Liver (tissue), 9 donors: Measurements from ENCODE around the gene SMPDL3B. TPM values are rescaled to one million over a fixed set of nuclear protein-coding genes. Genes with fewer than 3 reads are reported as not detected.

Source experiments
- DNase-seq: peaks from one replicate; pipeline ENCODE4 v3.0.0-alpha.2; 2017; ENCODE audit warnings: low spot score
- H3K27ac ChIP-seq, 2 donors: one replicate each; pipeline ENCODE4 v1.7.0; 2013; ENCODE audit warnings: inconsistent platforms in 2 of 2, low read length in 2 of 2, control low read depth in 1 of 2, low read depth in 1 of 2, mild to moderate bottlenecking in 1 of 2
- H3K27me3 ChIP-seq, 4 donors: one replicate each; pipeline versions ENCODE4 v1.6.1 to v1.7.0; 2013; ENCODE audit warnings: low read length in 3 of 4, inconsistent platforms in 1 of 4, mild to moderate bottlenecking in 1 of 4, moderate library complexity in 1 of 4; ENCODE audit not compliant: control insufficient read depth in 4 of 4, insufficient read depth in 4 of 4
- H3K36me3 ChIP-seq, 4 donors: one replicate each; pipeline versions ENCODE4 v1.6.1 to v1.7.0; 2013; ENCODE audit warnings: low read length in 3 of 4, mild to moderate bottlenecking in 3 of 4, low read depth in 1 of 4, moderate library complexity in 1 of 4; ENCODE audit not compliant: control insufficient read depth in 4 of 4, insufficient read depth in 3 of 4
- H3K4me1 ChIP-seq, 4 donors: one replicate each; pipeline versions ENCODE4 v1.6.1 to v1.7.0; 2013; ENCODE audit warnings: low read length in 3 of 4, mild to moderate bottlenecking in 3 of 4, moderate library complexity in 1 of 4; ENCODE audit not compliant: control insufficient read depth in 4 of 4, insufficient read depth in 4 of 4
- H3K4me3 ChIP-seq, 3 donors: one replicate each; pipeline versions ENCODE4 v1.6.1 to v1.7.0; 2013; ENCODE audit warnings: low read length in 3 of 3, control low read depth in 1 of 3, low read depth in 1 of 3, mild to moderate bottlenecking in 1 of 3
- H3K9ac ChIP-seq, 2 donors: one replicate each; pipeline ENCODE4 v1.7.0; 2013; ENCODE audit warnings: low read length in 2 of 2, mild to moderate bottlenecking in 2 of 2, moderate library complexity in 2 of 2, control low read depth in 1 of 2, low read depth in 1 of 2
- H3K9me3 ChIP-seq, 4 donors: one replicate each; pipeline versions ENCODE4 v1.6.1 to v1.7.0; 2013; ENCODE audit warnings: low read length in 3 of 4; ENCODE audit not compliant: control insufficient read depth in 4 of 4
- ATF3 ChIP-seq: IDR thresholded peaks from 2 replicates; pipeline ENCODE4 v1.6.1; 2016; ENCODE audit warnings: antibody characterized with exemption
- CTCF ChIP-seq: fragments of 150-350 bp; IDR thresholded peaks from 2 replicates; pipeline ENCODE4 v1.5.1; 2017; ENCODE audit warnings: improper control_type of control experiment, low read depth, low read length; ENCODE audit not compliant: missing input control
- EGR1 ChIP-seq, 2 donors: IDR thresholded peaks; 2 replicates each; pipeline ENCODE4 v1.6.1; 2016 to 2018; ENCODE audit warnings: antibody characterized with exemption in 2 of 2, low read depth in 2 of 2
- FOXA1 ChIP-seq: IDR thresholded peaks from 2 replicates; pipeline ENCODE4 v1.6.1; 2016; ENCODE audit warnings: antibody characterized with exemption
- FOXA2 ChIP-seq: IDR thresholded peaks from 2 replicates; pipeline ENCODE4 v1.6.1; 2016; ENCODE audit warnings: antibody characterized with exemption
- GABPA ChIP-seq, 2 donors: IDR thresholded peaks in 1 of 2; conservative IDR thresholded peaks in 1 of 2; 2 replicates each; pipeline ENCODE4 v1.6.1; 2016; ENCODE audit warnings: antibody characterized with exemption in 2 of 2, mild to moderate bottlenecking in 1 of 2, moderate library complexity in 1 of 2
- HNF4A ChIP-seq, 2 donors: conservative IDR thresholded peaks; 2 replicates each; pipeline ENCODE4 v1.6.1; 2016; ENCODE audit warnings: antibody characterized with exemption in 2 of 2, mild to moderate bottlenecking in 2 of 2
- HNF4G ChIP-seq: IDR thresholded peaks from 2 replicates; pipeline ENCODE4 v1.6.1; 2016; ENCODE audit warnings: antibody characterized with exemption
- JUND ChIP-seq, 2 donors: IDR thresholded peaks; 2 replicates each; pipeline ENCODE4 v1.6.1; 2016; ENCODE audit warnings: antibody characterized with exemption in 2 of 2
- MAX ChIP-seq: IDR thresholded peaks from 2 replicates; pipeline ENCODE4 v1.6.1; 2016; ENCODE audit warnings: antibody characterized with exemption
- NR2F2 ChIP-seq: IDR thresholded peaks from 2 replicates; pipeline ENCODE4 v1.6.1; 2016; ENCODE audit warnings: antibody characterized with exemption
- RAD21 ChIP-seq, 2 donors: IDR thresholded peaks; 2 replicates each; pipeline ENCODE4 v1.6.1; 2016; ENCODE audit warnings: antibody characterized with exemption in 2 of 2, mild to moderate bottlenecking in 2 of 2
- REST ChIP-seq: IDR thresholded peaks from 2 replicates; pipeline ENCODE4 v1.6.1; 2016; ENCODE audit warnings: antibody characterized with exemption, mild to moderate bottlenecking
- RXRA ChIP-seq, 2 donors: IDR thresholded peaks; 2 replicates each; pipeline ENCODE4 v1.6.1; 2017 to 2018; ENCODE audit warnings: antibody characterized with exemption in 2 of 2, mild to moderate bottlenecking in 1 of 2
- SP1 ChIP-seq: IDR thresholded peaks from 2 replicates; pipeline ENCODE4 v1.6.1; 2018; ENCODE audit warnings: antibody characterized with exemption, mild to moderate bottlenecking
- TAF1 ChIP-seq: conservative IDR thresholded peaks from 2 replicates; pipeline ENCODE4 v1.6.1; 2016; ENCODE audit warnings: antibody characterized with exemption, mild to moderate bottlenecking
- YY1 ChIP-seq: IDR thresholded peaks from 2 replicates; pipeline ENCODE4 v1.6.1; 2016; ENCODE audit warnings: antibody characterized with exemption, mild to moderate bottlenecking
- ZBTB33 ChIP-seq: IDR thresholded peaks from 2 replicates; pipeline ENCODE4 v1.6.1; 2016; ENCODE audit warnings: antibody characterized with exemption
- WGBS: extraction: QIAGEN DNeasy Blood & Tissue Kit; methylation state at CpG from one replicate; pipeline ENCODE4 v1.1.7; 2013; 5-methylcytosine and 5-hydroxymethylcytosine counted together
- polyA plus RNA-seq, 2 donors: library from polyadenylated mRNA; stranded (reverse) in 1 of 2; unstranded in 1 of 2; fragments of 200-250 nt in 1 of 2; fragments of >200 nt in 1 of 2; fragmentation: Nextera tagmentation in 1 of 2; extraction: Ambion mirVana in 1 of 2; gene quantifications; one replicate each; pipeline versions ENCODE4 v1.2.1 to v1.2.3, GENCODE V29; 2013 to 2015
- total RNA-seq, 2 donors: library from RNA; depleted of rRNA; stranded (reverse); fragments of >200 nt; gene quantifications; one replicate each; pipeline ENCODE4 v1.2.3, GENCODE V29; 2014
- donor health status: healthy.
- donor health status: healthy.
- donor health status: healthy.
- donor health status: healthy.
- donor health status: healthy.

Gene SMPDL3B
- total and polyA plus RNA-seq, 4 donors = 0.24 to 0.37 (median 0.32) TPM

GRCh38 chr1:27954186-27954585 is 19.4 kb downstream of the SMPDL3B start:
- 95% methylated on average over 10 of the region's 10 CpGs for WGBS
- no peak for DNase-seq
- no peak for TF ChIP-seq TAF1
- Histone ChIP-seq H3K36me3 (no peaks in the 10 kb centered on the region), H3K9me3 (no peaks in the 10 kb centered on the region), H3K27me3 (no peaks in the 10 kb centered on the region), H3K27ac (no peak overlapping the region), H3K4me1 (peaks cover 1 to 40% (median 31%) of the 10 kb centered on the region in 4 donors), H3K4me3 (no peak overlapping the region), H3K9ac (no peak overlapping the region)

- no peaks in the 10 kb centered on the region for H3K36me3 ChIP-seq
- no peaks in the 10 kb centered on the region for H3K27me3 ChIP-seq
- DNase-seq = no peak
- H3K9ac ChIP-seq = no peak overlapping the region
- H3K4me3 ChIP-seq = no peak overlapping the region
- TF ChIP-seq HNF4G (no peak), REST (no peak), SP1 (no peak), MAX (no peak), GABPA (IDR thresholded peaks at IDR 0.05 in 1 of 2, conservative IDR thresholded peaks at IDR 0.05 in 1 of 2) (no peak), JUND (IDR thresholded peaks at IDR 0.05) (no peak), FOXA1 (no peak), HNF4A (conservative IDR thresholded peaks at IDR 0.05) (no peak), CTCF (no peak), EGR1 (IDR thresholded peaks at IDR 0.05; ENCODE audit: low read depth in 2 of 2) (no peak), ATF3 (no peak), RXRA (IDR thresholded peaks at IDR 0.05) (no peak), FOXA2 (no peak), ZBTB33 (no peak), YY1 (no peak), TAF1 (no peak), NR2F2 (no peak), RAD21 (IDR thresholded peaks at IDR 0.05) (no peak)
- H3K4me1 ChIP-seq = peaks cover 1 to 34% (median 25%) of the 10 kb centered on the region in 4 donors
- no peak overlapping the region for H3K27ac ChIP-seq
- no peaks in the 10 kb centered on the region for H3K9me3 ChIP-seq
- WGBS = 95% methylated on average over 6 of the region's 6 CpGs
These were observed 20.3 kb downstream of the SMPDL3B start for GRCh38 chr1:27955076-27955475.
